Astrocyte (in vitro differentiated cells and primary cell): ENCODE results near the gene NINL. TPM values are rescaled to one million over a fixed set of nuclear protein-coding genes. Genes with fewer than 3 reads are reported as not detected.

Experiments
- DNase-seq: peaks from one replicate; pipeline ENCODE4 v3.0.0-alpha.2; 2010; ENCODE audit warnings: low read depth
- FAIRE-seq: peaks from 2 replicates; lab custom pipeline; 2011; peaks lifted over from hg19 to GRCh38; lab: Jason Lieb, UNC
- H2AFZ ChIP-seq: 2 replicates; pipeline ENCODE4 v1.6.0; 2012; ENCODE audit warnings: low read depth, low read length, inconsistent platforms
- H3K27ac ChIP-seq: 2 replicates; pipeline ENCODE4 v1.5.1; 2011; ENCODE audit warnings: low read depth, low read length, inconsistent platforms
- H3K27me3 ChIP-seq: 2 replicates; pipeline ENCODE4 v1.6.0; 2011; ENCODE audit warnings: low read length, inconsistent platforms; ENCODE audit not compliant: insufficient read depth
- H3K36me3 ChIP-seq: 2 replicates; pipeline ENCODE4 v1.5.1; 2011; ENCODE audit warnings: low read length, inconsistent platforms; ENCODE audit not compliant: insufficient read depth
- H3K4me1 ChIP-seq: 2 replicates; pipeline ENCODE4 v1.5.1; 2011; ENCODE audit warnings: low read length, inconsistent platforms; ENCODE audit not compliant: insufficient read depth
- H3K4me2 ChIP-seq: 2 replicates; pipeline ENCODE4 v1.6.0; 2012; ENCODE audit warnings: low read length, inconsistent platforms
- H3K4me3 ChIP-seq: 2 replicates; pipeline ENCODE4 v1.5.1; 2011; ENCODE audit warnings: low read depth, mild to moderate bottlenecking, low read length, inconsistent platforms; ENCODE audit not compliant: insufficient read depth
- H3K79me2 ChIP-seq: 2 replicates; pipeline ENCODE4 v1.6.0; 2012; ENCODE audit warnings: mild to moderate bottlenecking, low read length, inconsistent platforms; ENCODE audit not compliant: insufficient read depth
- H3K9ac ChIP-seq: 2 replicates; pipeline ENCODE4 v1.6.0; 2012; ENCODE audit warnings: mild to moderate bottlenecking, low read length, inconsistent platforms
- H3K9me3 ChIP-seq: 2 replicates; pipeline ENCODE4 v1.5.1; 2012; ENCODE audit warnings: low read depth, mild to moderate bottlenecking, low read length, inconsistent platforms; ENCODE audit not compliant: insufficient read depth
- H4K20me1 ChIP-seq: 2 replicates; pipeline ENCODE4 v1.6.0; 2012; ENCODE audit warnings: low read length, inconsistent platforms; ENCODE audit not compliant: insufficient read depth
- H3K27ac Mint-ChIP-seq: one replicate; pipeline ENCODE4 v1.8.0; 2021; ENCODE audit warnings: mild to moderate bottlenecking, mixed read lengths; ENCODE audit not compliant: unreplicated experiment
- H3K27me3 Mint-ChIP-seq: one replicate; pipeline ENCODE4 v1.8.0; 2021; ENCODE audit warnings: low read depth, mixed read lengths; ENCODE audit not compliant: unreplicated experiment
- H3K36me3 Mint-ChIP-seq: one replicate; pipeline ENCODE4 v1.8.0; 2021; ENCODE audit warnings: low read depth, mixed read lengths; ENCODE audit not compliant: unreplicated experiment
- H3K4me1 Mint-ChIP-seq: one replicate; pipeline ENCODE4 v1.8.0; 2021; ENCODE audit warnings: low read depth, mixed read lengths; ENCODE audit not compliant: unreplicated experiment
- H3K4me3 Mint-ChIP-seq: one replicate; pipeline ENCODE4 v1.8.0; 2021; ENCODE audit warnings: mild to moderate bottlenecking, moderate library complexity, mixed read lengths; ENCODE audit not compliant: unreplicated experiment
- H3K9me3 Mint-ChIP-seq: one replicate; pipeline ENCODE4 v1.8.0; 2021; ENCODE audit warnings: mild to moderate bottlenecking, mixed read lengths; ENCODE audit not compliant: unreplicated experiment
- CTCF ChIP-seq: IDR thresholded peaks from 2 replicates; pipeline ENCODE4 v1.5.1; 2011; ENCODE audit warnings: low read depth, mild to moderate bottlenecking, inconsistent platforms, low read length, moderate library complexity; ENCODE audit not compliant: insufficient read depth
- EZH2 ChIP-seq: IDR thresholded peaks from 2 replicates; pipeline ENCODE4 v1.6.1; 2012; ENCODE audit warnings: mild to moderate bottlenecking, low read length, inconsistent platforms; ENCODE audit not compliant: insufficient read depth
- total RNA-seq: library from RNA; stranded (reverse); gene quantifications from 2 replicates; pipeline ENCODE4 v1.2.1, GENCODE V29; 2021

The NINL gene
- total RNA-seq, 1 donor from 2014 or later: 10.2 TPM

DNA sequence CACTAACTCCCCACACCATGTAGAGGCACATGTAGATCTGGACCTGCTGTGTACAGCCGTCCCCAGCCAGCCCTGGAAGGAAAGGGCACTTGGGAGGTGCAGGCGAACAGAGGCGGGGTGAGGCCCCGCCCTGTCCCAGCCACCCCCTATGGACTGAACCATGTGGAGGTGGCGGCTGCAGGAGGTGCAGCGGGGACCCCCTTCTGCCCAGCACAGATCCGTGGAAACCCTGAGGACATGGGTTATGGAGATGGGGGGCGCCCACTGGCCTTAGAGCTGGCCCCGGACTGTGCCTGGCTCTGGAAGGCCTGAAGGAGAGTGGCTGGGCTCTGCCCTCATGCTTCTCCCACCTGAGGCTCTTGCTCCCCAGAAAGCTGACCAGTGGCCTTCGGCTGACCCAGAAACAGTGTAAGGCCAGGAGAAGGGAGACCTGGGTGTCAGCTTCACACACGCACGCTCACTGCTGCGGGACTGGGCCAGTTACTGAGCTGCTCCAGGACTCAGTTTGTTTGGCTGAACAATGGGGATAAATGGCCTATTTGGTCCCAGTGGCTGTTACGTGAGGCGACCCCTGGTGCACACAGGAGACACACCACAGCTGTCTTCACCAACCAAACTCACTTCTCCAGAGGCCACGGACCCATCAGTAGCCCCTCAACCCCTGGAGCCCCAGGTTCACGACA is 90.7 kb downstream of the NINL start:
- no peak overlapping the region for H3K4me2 ChIP-seq
- no peak overlapping the region for H3K27ac ChIP-seq
- no peaks in the 10 kb centered on the region for H3K79me2 ChIP-seq
- no peaks in the 10 kb centered on the region for H3K4me1 Mint-ChIP-seq
- peaks cover 2% of the 10 kb centered on the region for H3K36me3 Mint-ChIP-seq
- no peaks in the 10 kb centered on the region for H3K36me3 ChIP-seq
- H3K27me3 Mint-ChIP-seq: no peaks in the 10 kb centered on the region
- no peak overlapping the region for H3K4me3 ChIP-seq
- DNase-seq (no peak), FAIRE-seq (no peak)
- no peak overlapping the region for H3K4me3 Mint-ChIP-seq
- TF ChIP-seq EZH2 (no peak), CTCF (no peak)
- H3K4me1 ChIP-seq: peaks cover 2% of the 10 kb centered on the region
- no peaks in the 10 kb centered on the region for H3K9me3 Mint-ChIP-seq
- no peak overlapping the region for H2AFZ ChIP-seq
- no peak overlapping the region for H3K9ac ChIP-seq
- H3K27me3 ChIP-seq: no peaks in the 10 kb centered on the region
- H3K9me3 ChIP-seq: no peaks in the 10 kb centered on the region
- peaks cover 7% of the 10 kb centered on the region for H4K20me1 ChIP-seq
- H3K27ac Mint-ChIP-seq: no peak overlapping the region

- Mint-ChIP-seq H3K9me3 (no peaks in the 10 kb centered on the region), H3K4me3 (no peak overlapping the region), H3K4me1 (no peaks in the 10 kb centered on the region), H3K27ac (no peak overlapping the region), H3K36me3 (peaks cover 2% of the 10 kb centered on the region), H3K27me3 (no peaks in the 10 kb centered on the region)
- no peak overlapping the region for H2AFZ ChIP-seq
- no peaks in the 10 kb centered on the region for H3K36me3 ChIP-seq
- FAIRE-seq: no peak
- H3K79me2 ChIP-seq: no peaks in the 10 kb centered on the region
- H3K27ac ChIP-seq: no peak overlapping the region
- no peak overlapping the region for H3K4me2 ChIP-seq
- no peak overlapping the region for H3K9ac ChIP-seq
- no peak for DNase-seq
- peaks cover 2% of the 10 kb centered on the region for H3K4me1 ChIP-seq
- TF ChIP-seq CTCF (no peak), EZH2 (no peak)
- H3K27me3 ChIP-seq: no peaks in the 10 kb centered on the region
- H4K20me1 ChIP-seq: peaks cover 7% of the 10 kb centered on the region
- H3K9me3 ChIP-seq: no peaks in the 10 kb centered on the region
- H3K4me3 ChIP-seq: no peak overlapping the region
These were observed 91.4 kb downstream of the NINL start for GRCh38 chr20:25493748-25494505.

- Mint-ChIP-seq H3K9me3 (no peaks in the 10 kb centered on the region), H3K36me3 (peaks cover 6% of the 10 kb centered on the region), H3K27me3 (no peaks in the 10 kb centered on the region), H3K4me3 (no peak overlapping the region), H3K4me1 (no peaks in the 10 kb centered on the region), H3K27ac (no peak overlapping the region)
- Histone ChIP-seq H3K9me3 (no peaks in the 10 kb centered on the region), H3K4me2 (no peak overlapping the region), H3K27ac (no peak overlapping the region), H4K20me1 (peaks cover 7% of the 10 kb centered on the region), H3K79me2 (no peaks in the 10 kb centered on the region), H3K27me3 (no peaks in the 10 kb centered on the region), H3K4me1 (peaks cover 2% of the 10 kb centered on the region), H3K4me3 (no peak overlapping the region), H3K36me3 (no peaks in the 10 kb centered on the region), H2AFZ (no peak overlapping the region), H3K9ac (no peak overlapping the region)
- FAIRE-seq (no peak), DNase-seq (no peak)
- TF ChIP-seq EZH2 (no peak), CTCF (no peak)
These were observed 92.2 kb downstream of the NINL start for GRCh38 chr20:25493137-25493536.
